WTC11 (cell line): ENCODE measurements around the gene RAB6A. TPM values are rescaled to one million over a fixed set of nuclear protein-coding genes. Genes with fewer than 3 reads are reported as not detected.

Source experiments
- ATAC-seq: fragments of 200-7000 bp; cut with Tn5 transposase; 2 replicates; pipeline ENCODE4 v1.10.0; 2021; ENCODE audit warnings: mild to moderate bottlenecking, moderate library complexity
- CTCF ChIA-PET: fragments of 300-600 bp; sonication (Branson Sonifier 250); formaldehyde crosslinking; loops from one replicate; lab custom pipeline; 2021; ENCODE audit warnings: antibody characterized with exemption; lab: Charles Lee
- POLR2A ChIA-PET: fragments of 350-600 bp; sonication (Branson Sonifier 250); formaldehyde crosslinking; loops from one replicate; lab custom pipeline; 2021; ENCODE audit warnings: antibody characterized with exemption; lab: Charles Lee
- DNase-seq: peaks from one replicate; pipeline ENCODE4 v3.0.0; 2021; ENCODE audit warnings: low spot score
- H3K27ac Mint-ChIP-seq: 2 replicates; pipeline ENCODE4 v1.8.0; 2021; ENCODE audit warnings: mixed read lengths
- H3K27me3 Mint-ChIP-seq: 2 replicates; pipeline ENCODE4 v1.8.0; 2021; ENCODE audit warnings: low read depth, mild to moderate bottlenecking, moderate library complexity, mixed read lengths
- H3K36me3 Mint-ChIP-seq: 2 replicates; pipeline ENCODE4 v1.8.0; 2021; ENCODE audit warnings: mixed read lengths
- H3K4me1 Mint-ChIP-seq: 2 replicates; pipeline ENCODE4 v1.8.0; 2022; ENCODE audit warnings: mixed read lengths
- H3K4me3 Mint-ChIP-seq: 2 replicates; pipeline ENCODE4 v1.8.0; 2021; ENCODE audit warnings: mild to moderate bottlenecking, moderate library complexity, mixed read lengths
- H3K9me3 Mint-ChIP-seq: 2 replicates; pipeline ENCODE4 v1.8.0; 2021; ENCODE audit warnings: mixed read lengths
- CREM ChIP-seq: sonication (generic); formaldehyde crosslinking; IDR thresholded peaks from 2 replicates; pipeline ENCODE4 v1.8.1; 2022; ENCODE audit warnings: mild to moderate bottlenecking, missing genetic modification reagents, moderate library complexity
- E2F1 ChIP-seq: sonication (generic); formaldehyde crosslinking; IDR thresholded peaks from 2 replicates; pipeline ENCODE4 v1.8.0; 2022; ENCODE audit warnings: mild to moderate bottlenecking, missing genetic modification reagents
- FOXK1 ChIP-seq: sonication (generic); formaldehyde crosslinking; IDR thresholded peaks from 2 replicates; pipeline ENCODE4 v1.8.0; 2022; ENCODE audit warnings: mild to moderate bottlenecking, moderate library complexity, missing genetic modification reagents
- FOXP1 ChIP-seq: sonication (generic); formaldehyde crosslinking; IDR thresholded peaks from 2 replicates; pipeline ENCODE4 v1.8.0; 2022; ENCODE audit warnings: missing genetic modification reagents, mild to moderate bottlenecking, moderate library complexity, borderline replicate concordance
- GTF2I ChIP-seq: fragments of 250-450 bp; sonication (Bioruptor Pico); conservative IDR thresholded peaks from 2 replicates; pipeline ENCODE4 v1.4.0; 2021; ENCODE audit warnings: mild to moderate bottlenecking
- PRRX2 ChIP-seq: fragments of 250-450 bp; sonication (Bioruptor Pico); IDR thresholded peaks from 2 replicates; pipeline ENCODE4 v1.8.0; 2021; ENCODE audit warnings: mild to moderate bottlenecking
- SOX15 ChIP-seq: fragments of 250-450 bp; sonication (Bioruptor Pico); IDR thresholded peaks from 2 replicates; pipeline ENCODE4 v1.9.0; 2021; ENCODE audit warnings: mild to moderate bottlenecking
- SP1 ChIP-seq: sonication (generic); formaldehyde crosslinking; conservative IDR thresholded peaks from 2 replicates; pipeline ENCODE4 v1.8.1; 2022; ENCODE audit warnings: missing genetic modification reagents
- ZBTB21 ChIP-seq: sonication (generic); formaldehyde crosslinking; IDR thresholded peaks from 2 replicates; pipeline ENCODE4 v1.8.1; 2023; ENCODE audit warnings: mild to moderate bottlenecking, missing genetic modification reagents, borderline replicate concordance
- ZNF121 ChIP-seq: sonication (generic); formaldehyde crosslinking; IDR thresholded peaks from 2 replicates; pipeline ENCODE4 v1.8.0; 2023; ENCODE audit warnings: missing genetic modification reagents
- ZNF263 ChIP-seq: sonication (generic); formaldehyde crosslinking; IDR thresholded peaks from 2 replicates; pipeline ENCODE4 v1.8.1; 2022; ENCODE audit warnings: low read depth, mild to moderate bottlenecking, moderate library complexity, missing genetic modification reagents
- ZNF396 ChIP-seq: fragments of 250-450 bp; sonication (Bioruptor Pico); IDR thresholded peaks from 2 replicates; pipeline ENCODE4 v1.8.0; 2021; ENCODE audit warnings: mild to moderate bottlenecking, moderate library complexity, borderline replicate concordance
- ZNF512 ChIP-seq: sonication (generic); formaldehyde crosslinking; IDR thresholded peaks from 2 replicates; pipeline ENCODE4 v1.8.1; 2022; ENCODE audit warnings: missing genetic modification reagents, borderline replicate concordance
- ZNF671 ChIP-seq: fragments of 250-450 bp; sonication (Bioruptor Pico); IDR thresholded peaks from 2 replicates; pipeline ENCODE4 v1.8.0; 2021; ENCODE audit warnings: mild to moderate bottlenecking
- total RNA-seq: library from RNA; stranded (reverse); gene quantifications from 3 replicates; pipeline ENCODE4 v1.2.3, GENCODE V29; 2021
- TF ChIP-seq, protein P1 (sequence below): sonication (generic); formaldehyde crosslinking; conservative IDR thresholded peaks from 2 replicates; pipeline ENCODE4 v1.8.1; 2023; ENCODE audit warnings: mild to moderate bottlenecking, low read depth, missing genetic modification reagents, moderate library complexity
- TF ChIP-seq, protein P2 (sequence below): fragments of 250-450 bp; sonication (Bioruptor Pico); IDR thresholded peaks from 2 replicates; pipeline ENCODE4 v1.9.0; 2021; ENCODE audit warnings: mild to moderate bottlenecking
- TF ChIP-seq, protein P3 (sequence below): sonication (generic); formaldehyde crosslinking; IDR thresholded peaks from 2 replicates; pipeline ENCODE4 v1.8.0; 2023; ENCODE audit warnings: missing genetic modification reagents, mild to moderate bottlenecking, borderline replicate concordance
- TF ChIP-seq, protein P4 (sequence below): sonication (generic); formaldehyde crosslinking; IDR thresholded peaks from 2 replicates; pipeline ENCODE4 v1.8.1; 2022; ENCODE audit warnings: low read depth, missing genetic modification reagents, borderline replicate concordance

Gene RAB6A
- total RNA-seq, 1 experiment from 2014 or later, result 107 TPM

GRCh38 chr11:73637012-73637411 lies 123.9 kb downstream of the RAB6A start:
- no peak overlapping the region for H3K4me3 Mint-ChIP-seq
- CTCF ChIA-PET, result interaction anchor here (0.7 to 1.2 kb wide), 6 partner anchors 11 to 360 kb away, joined by 3 to 6 read pairs (median 4); no protein-coding TSS in a partner anchor
- peaks cover 93% of the 10 kb centered on the region for H3K27me3 Mint-ChIP-seq
- DNase-seq (no peak), ATAC-seq (no peak)
- POLR2A ChIA-PET, result interaction anchor here (0.5 kb wide), 1 partner anchor 392 kb away, joined by 3 read pairs; no protein-coding TSS in a partner anchor
- no peak overlapping the region for H3K27ac Mint-ChIP-seq
- H3K36me3 Mint-ChIP-seq, result no peaks in the 10 kb centered on the region
- H3K9me3 Mint-ChIP-seq, result peaks cover 11% of the 10 kb centered on the region
- TF ChIP-seq ZNF263 (no peak), ZNF396 (CRISPR knock-in tag) (no peak), SOX15 (CRISPR knock-in tag) (no peak), GTF2I (no peak), SP1 (no peak), PRRX2 (no peak), CREM (no peak), FOXK1 (CRISPR knock-in tag) (no peak)
- H3K4me1 Mint-ChIP-seq, result peaks cover 3% of the 10 kb centered on the region; the same call in 1 of the 2 replicates

DNA sequence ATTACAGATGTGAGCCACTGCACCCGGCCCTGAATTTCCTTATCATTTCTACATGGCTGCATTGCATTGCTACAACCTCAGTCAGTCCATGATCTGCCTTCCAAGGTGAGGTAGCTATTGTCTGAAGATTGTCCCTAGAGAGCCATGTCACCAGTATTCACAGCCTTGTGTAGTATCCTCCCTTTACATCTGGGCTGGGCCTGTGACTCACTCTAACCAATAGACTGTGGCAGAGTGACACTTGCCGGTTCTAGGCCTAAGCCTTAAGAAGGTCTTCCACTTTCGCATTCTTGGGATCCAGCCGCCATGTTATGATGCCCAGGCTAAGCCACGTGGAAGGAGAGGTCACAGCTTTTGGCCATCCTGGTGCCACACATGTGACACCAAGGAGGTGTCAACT lies 124.6 kb downstream of the RAB6A start:
- Mint-ChIP-seq H3K4me3 (no peak overlapping the region), H3K27ac (no peak overlapping the region), H3K36me3 (no peaks in the 10 kb centered on the region), H3K9me3 (peaks cover 13% of the 10 kb centered on the region), H3K27me3 (peaks cover 96% of the 10 kb centered on the region), H3K4me1 (peaks cover 3% of the 10 kb centered on the region; the same call in 1 of the 2 replicates)
- ChIA-PET POLR2A (no interaction called here), CTCF (interaction anchor here (1.1 kb wide), 1 partner anchor 10 kb away, joined by 3 read pairs; no protein-coding TSS in a partner anchor)
- no peak for DNase-seq
- TF ChIP-seq E2F1 (CRISPR knock-in tag) (no peak), ZNF671 (CRISPR knock-in tag) (no peak), ZNF121 (no peak), ZBTB21 (CRISPR knock-in tag) (no peak), FOXP1 (CRISPR knock-in tag) (no peak), GTF2I (no peak)
- TF ChIP-seq, protein P1, sequence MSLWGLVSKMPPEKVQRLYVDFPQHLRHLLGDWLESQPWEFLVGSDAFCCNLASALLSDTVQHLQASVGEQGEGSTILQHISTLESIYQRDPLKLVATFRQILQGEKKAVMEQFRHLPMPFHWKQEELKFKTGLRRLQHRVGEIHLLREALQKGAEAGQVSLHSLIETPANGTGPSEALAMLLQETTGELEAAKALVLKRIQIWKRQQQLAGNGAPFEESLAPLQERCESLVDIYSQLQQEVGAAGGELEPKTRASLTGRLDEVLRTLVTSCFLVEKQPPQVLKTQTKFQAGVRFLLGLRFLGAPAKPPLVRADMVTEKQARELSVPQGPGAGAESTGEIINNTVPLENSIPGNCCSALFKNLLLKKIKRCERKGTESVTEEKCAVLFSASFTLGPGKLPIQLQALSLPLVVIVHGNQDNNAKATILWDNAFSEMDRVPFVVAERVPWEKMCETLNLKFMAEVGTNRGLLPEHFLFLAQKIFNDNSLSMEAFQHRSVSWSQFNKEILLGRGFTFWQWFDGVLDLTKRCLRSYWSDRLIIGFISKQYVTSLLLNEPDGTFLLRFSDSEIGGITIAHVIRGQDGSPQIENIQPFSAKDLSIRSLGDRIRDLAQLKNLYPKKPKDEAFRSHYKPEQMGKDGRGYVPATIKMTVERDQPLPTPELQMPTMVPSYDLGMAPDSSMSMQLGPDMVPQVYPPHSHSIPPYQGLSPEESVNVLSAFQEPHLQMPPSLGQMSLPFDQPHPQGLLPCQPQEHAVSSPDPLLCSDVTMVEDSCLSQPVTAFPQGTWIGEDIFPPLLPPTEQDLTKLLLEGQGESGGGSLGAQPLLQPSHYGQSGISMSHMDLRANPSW (CRISPR knock-in tag), result no peak
- no peak for ATAC-seq

DNA sequence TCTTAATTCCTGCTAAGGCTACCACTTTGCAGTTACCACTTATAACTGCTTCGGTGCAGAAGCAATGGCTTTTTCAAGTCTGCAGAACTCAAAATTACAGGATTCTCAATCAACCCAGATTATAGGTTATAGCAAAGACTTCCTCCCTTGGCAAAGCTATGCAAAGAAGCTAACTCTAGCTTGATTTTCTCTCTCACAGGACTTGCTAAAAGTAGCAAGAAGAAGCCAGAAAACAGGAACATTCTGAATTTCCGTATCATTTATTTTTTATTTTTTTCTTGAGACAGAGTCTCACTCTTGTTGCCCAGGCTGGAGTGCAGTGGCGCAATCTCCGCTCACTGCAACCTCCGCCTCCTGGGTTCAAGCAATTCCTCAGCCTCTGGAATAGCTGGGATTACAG lies 125.2 kb downstream of the RAB6A start:
- CTCF ChIA-PET, result interaction anchor here (1.1 kb wide), 1 partner anchor 10 kb away, joined by 3 read pairs; no protein-coding TSS in a partner anchor
- Mint-ChIP-seq H3K4me3 (no peak overlapping the region), H3K27ac (no peak overlapping the region), H3K27me3 (peaks cover 96% of the 10 kb centered on the region), H3K36me3 (no peaks in the 10 kb centered on the region), H3K4me1 (peaks cover 3% of the 10 kb centered on the region; the same call in 1 of the 2 replicates), H3K9me3 (peaks cover 13% of the 10 kb centered on the region)
- no peak for ATAC-seq
- no peak for DNase-seq
- POLR2A ChIA-PET, result no interaction called here
- TF ChIP-seq, protein P2, sequence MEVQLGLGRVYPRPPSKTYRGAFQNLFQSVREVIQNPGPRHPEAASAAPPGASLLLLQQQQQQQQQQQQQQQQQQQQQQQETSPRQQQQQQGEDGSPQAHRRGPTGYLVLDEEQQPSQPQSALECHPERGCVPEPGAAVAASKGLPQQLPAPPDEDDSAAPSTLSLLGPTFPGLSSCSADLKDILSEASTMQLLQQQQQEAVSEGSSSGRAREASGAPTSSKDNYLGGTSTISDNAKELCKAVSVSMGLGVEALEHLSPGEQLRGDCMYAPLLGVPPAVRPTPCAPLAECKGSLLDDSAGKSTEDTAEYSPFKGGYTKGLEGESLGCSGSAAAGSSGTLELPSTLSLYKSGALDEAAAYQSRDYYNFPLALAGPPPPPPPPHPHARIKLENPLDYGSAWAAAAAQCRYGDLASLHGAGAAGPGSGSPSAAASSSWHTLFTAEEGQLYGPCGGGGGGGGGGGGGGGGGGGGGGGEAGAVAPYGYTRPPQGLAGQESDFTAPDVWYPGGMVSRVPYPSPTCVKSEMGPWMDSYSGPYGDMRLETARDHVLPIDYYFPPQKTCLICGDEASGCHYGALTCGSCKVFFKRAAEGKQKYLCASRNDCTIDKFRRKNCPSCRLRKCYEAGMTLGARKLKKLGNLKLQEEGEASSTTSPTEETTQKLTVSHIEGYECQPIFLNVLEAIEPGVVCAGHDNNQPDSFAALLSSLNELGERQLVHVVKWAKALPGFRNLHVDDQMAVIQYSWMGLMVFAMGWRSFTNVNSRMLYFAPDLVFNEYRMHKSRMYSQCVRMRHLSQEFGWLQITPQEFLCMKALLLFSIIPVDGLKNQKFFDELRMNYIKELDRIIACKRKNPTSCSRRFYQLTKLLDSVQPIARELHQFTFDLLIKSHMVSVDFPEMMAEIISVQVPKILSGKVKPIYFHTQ (CRISPR knock-in tag), result no peak
- TF ChIP-seq, protein P3, sequence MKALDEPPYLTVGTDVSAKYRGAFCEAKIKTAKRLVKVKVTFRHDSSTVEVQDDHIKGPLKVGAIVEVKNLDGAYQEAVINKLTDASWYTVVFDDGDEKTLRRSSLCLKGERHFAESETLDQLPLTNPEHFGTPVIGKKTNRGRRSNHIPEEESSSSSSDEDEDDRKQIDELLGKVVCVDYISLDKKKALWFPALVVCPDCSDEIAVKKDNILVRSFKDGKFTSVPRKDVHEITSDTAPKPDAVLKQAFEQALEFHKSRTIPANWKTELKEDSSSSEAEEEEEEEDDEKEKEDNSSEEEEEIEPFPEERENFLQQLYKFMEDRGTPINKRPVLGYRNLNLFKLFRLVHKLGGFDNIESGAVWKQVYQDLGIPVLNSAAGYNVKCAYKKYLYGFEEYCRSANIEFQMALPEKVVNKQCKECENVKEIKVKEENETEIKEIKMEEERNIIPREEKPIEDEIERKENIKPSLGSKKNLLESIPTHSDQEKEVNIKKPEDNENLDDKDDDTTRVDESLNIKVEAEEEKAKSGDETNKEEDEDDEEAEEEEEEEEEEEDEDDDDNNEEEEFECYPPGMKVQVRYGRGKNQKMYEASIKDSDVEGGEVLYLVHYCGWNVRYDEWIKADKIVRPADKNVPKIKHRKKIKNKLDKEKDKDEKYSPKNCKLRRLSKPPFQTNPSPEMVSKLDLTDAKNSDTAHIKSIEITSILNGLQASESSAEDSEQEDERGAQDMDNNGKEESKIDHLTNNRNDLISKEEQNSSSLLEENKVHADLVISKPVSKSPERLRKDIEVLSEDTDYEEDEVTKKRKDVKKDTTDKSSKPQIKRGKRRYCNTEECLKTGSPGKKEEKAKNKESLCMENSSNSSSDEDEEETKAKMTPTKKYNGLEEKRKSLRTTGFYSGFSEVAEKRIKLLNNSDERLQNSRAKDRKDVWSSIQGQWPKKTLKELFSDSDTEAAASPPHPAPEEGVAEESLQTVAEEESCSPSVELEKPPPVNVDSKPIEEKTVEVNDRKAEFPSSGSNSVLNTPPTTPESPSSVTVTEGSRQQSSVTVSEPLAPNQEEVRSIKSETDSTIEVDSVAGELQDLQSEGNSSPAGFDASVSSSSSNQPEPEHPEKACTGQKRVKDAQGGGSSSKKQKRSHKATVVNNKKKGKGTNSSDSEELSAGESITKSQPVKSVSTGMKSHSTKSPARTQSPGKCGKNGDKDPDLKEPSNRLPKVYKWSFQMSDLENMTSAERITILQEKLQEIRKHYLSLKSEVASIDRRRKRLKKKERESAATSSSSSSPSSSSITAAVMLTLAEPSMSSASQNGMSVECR (CRISPR knock-in tag), result no peak
- TF ChIP-seq, protein P4, sequence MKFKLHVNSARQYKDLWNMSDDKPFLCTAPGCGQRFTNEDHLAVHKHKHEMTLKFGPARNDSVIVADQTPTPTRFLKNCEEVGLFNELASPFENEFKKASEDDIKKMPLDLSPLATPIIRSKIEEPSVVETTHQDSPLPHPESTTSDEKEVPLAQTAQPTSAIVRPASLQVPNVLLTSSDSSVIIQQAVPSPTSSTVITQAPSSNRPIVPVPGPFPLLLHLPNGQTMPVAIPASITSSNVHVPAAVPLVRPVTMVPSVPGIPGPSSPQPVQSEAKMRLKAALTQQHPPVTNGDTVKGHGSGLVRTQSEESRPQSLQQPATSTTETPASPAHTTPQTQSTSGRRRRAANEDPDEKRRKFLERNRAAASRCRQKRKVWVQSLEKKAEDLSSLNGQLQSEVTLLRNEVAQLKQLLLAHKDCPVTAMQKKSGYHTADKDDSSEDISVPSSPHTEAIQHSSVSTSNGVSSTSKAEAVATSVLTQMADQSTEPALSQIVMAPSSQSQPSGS (CRISPR knock-in tag), result no peak
- no peak for TF ChIP-seq ZNF512 (CRISPR knock-in tag)
